T-helper 9 cell (primary cell): ENCODE results near the gene AMELY.
"Not testable (repeated sequence)": the region's sequence is repeated elsewhere in the genome, so short reads cannot be mapped to it uniquely, and the experiment has no call there.

Experiments used
- DNase-seq: peaks from one replicate; pipeline ENCODE4 v3.0.0-alpha.2; 2020
- total RNA-seq, 2 donors: gene quantifications; one replicate each; lab custom pipeline; 2026; lab: John Stamatoyannopoulos, UW

Gene AMELY, protein sequence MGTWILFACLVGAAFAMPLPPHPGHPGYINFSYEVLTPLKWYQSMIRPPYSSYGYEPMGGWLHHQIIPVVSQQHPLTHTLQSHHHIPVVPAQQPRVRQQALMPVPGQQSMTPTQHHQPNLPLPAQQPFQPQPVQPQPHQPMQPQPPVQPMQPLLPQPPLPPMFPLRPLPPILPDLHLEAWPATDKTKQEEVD
- total RNA-seq: 0 reads per million in 2 donors

DNA sequence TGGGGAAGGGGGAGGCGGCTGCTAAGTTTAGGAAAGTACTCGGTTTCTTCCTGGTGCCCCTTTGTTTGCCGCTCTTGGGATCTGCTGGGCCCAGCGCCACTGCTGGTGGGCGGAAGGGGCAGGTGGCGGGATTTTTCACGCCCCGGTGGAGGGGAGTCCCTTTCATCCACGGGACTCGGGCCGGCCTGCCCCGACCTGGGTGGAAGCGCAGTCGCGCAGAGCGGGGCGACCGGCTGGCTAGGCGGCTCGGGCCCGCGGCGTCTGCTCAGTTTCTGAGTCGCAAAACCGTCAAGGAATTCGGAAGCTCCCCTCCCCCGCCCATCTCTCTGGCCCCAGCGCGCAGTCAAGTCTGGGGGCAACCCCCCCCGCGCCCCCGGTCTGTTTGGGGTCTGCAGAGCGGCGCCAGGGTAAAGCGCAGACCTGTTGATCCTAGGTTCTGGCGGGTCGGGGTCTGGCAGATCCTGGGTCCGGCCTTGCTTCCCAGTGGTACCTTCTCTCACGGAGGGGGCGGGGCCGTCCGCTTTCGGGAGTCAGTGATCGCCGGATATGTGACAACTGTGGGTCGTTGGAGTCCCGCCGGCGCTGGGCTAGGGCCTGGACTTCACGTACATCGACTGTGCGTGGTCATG is at the start of gene AMELY:
TSS of gene AMELY (minus strand) at position 500 of the 629 bp plus-strand sequence. CDS start 39,144 bp downstream, outside the sequence.
- DNase-seq: no peak

DNA sequence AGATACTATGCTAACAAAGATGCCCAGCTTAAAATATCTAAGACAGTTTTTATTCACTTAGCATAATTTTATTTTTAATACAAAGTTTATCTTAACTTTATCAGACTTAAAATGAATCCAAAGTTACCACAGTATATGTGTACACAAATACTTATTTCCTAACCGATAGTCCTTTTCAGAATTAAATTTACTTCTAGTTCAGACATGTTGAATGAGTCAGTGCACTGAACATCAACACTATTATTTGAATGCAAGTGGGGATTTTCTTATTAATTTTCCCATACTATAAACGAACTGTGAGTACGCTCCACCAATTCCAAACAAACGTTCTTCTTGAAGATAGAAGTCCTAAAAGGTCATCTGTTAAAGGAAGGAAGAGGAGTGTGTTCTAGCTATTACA is 38.4 kb upstream of the AMELY start:
- no peak for DNase-seq

DNA sequence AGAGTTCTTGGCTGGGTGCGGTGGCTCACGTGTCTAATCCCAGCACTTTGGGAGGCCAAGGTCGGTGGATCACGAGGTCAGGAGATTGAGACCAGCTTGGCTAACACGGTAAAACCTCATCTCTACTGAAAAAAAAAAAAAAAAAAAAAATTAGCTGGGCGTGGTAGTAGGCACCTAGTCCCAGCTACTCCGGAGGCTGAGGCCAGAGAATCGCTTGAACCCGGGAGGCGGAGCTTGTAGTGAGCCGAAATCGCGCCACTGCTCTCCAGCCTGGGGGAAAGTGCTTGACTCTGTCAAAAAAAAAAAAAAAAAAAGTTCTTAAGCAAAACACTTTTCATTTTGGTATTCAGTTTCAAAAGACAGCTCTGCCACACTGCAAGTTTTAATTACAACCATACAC is 36.8 kb upstream of the AMELY start:
- no peak for DNase-seq

DNA sequence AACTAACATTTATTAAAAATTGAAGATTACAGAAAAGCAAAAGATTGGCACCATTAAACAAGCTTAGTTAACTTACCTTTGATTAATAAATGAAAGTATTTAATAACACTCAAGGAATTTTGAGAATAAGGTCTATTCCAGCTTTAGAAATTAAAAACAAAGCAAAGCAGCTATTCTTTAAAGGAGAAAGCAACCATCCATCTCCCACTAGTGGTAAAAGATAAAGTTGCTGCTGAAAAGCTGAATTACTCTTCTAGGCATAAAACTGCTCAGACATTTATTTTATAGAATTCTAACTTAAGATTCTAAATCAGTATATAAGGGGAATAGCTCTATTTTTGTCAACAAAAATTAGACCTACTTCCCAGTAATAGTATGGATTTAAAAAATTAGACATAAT is 36.1 kb upstream of the AMELY start:
- DNase-seq: no peak

DNA sequence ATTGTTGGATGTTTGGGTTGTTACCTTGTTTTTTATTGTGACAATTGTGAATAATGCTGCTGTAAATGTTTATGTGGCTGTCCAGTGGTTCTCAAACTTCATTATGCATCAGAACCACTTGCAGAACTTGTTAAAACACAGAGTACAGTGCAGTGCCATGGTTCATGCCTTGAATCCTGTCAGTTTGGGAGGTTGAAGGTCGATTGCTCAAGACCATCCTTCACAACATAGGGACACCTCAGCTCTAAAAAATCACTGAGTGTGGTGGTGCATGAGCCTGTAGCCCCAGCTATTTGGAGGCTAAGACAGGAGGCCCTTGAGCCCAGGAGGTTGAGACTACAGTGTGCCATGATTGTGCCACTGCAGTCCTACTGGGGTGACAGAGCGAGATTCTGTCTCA is 23.9 kb upstream of the AMELY start:
- no peak for DNase-seq

DNA sequence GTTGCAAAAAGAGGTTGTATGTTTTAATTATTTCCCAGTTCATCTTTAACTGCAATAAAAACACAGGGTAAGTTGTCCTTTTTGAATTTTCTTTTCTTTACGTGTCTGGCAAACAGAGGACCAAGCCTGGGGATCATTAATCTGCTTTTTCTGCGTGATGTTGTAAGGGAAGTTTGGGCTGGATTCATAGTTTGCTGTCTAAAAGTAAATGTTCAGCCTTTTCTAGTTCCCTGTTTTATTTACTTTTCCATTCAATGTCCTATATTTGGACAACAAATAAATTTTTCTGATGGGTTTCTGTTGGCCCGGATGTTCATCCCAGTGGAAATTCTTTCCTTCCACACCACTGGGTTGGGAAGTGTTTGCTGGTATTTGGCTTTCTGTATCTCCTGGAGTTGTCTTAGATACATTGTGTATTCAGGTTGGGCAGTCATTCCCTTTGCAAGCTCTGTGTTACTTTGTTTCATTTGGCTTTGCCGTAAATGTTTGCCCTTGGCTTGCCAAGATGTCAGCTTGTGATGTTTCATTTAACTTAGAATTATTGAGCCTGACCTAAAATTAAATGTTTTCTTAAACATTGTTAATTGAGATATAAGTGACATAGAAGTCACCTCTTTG is 20.3 kb upstream of the AMELY start:
- DNase-seq: no peak

DNA sequence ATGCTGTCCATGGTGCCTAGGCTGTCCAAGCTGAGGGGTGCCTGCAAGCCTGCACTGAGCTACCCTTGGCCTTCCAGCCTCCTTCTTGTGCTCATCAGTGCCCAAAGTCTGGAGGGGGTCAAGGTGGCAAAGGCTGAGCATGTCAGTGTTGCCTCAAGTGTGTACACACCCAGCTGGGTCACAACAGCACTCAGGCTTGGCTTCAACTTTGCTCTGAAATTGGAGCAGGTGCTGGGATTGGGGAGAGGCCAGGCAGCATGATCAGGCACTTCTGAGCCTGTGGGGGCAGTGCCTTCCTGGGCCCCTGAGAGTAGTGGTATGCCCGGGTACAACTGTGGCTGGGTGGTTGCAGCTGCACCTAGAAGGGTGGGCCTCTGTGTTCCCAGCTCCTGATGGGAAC is 17.7 kb upstream of the AMELY start:
- DNase-seq: no peak

DNA sequence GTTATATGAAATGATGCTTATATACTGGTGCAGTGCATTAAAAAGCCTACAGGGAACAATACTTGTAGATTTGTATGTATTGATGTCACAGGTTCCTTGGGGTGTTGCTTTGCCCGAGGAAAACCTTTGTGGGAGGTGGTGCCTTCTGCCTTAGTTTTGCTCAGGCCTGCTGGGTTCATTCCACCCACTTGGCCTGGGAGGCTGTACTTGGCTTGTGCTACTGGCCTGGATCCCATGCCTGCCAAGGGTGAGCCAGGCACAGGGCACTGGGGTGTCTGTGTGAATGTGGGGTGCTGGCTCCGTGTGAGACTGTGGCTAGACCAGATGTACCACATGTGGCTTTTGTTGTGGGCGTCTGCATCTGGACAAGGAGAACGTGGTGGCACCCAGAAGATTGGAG is 16.7 kb upstream of the AMELY start:
- no peak for DNase-seq

DNA sequence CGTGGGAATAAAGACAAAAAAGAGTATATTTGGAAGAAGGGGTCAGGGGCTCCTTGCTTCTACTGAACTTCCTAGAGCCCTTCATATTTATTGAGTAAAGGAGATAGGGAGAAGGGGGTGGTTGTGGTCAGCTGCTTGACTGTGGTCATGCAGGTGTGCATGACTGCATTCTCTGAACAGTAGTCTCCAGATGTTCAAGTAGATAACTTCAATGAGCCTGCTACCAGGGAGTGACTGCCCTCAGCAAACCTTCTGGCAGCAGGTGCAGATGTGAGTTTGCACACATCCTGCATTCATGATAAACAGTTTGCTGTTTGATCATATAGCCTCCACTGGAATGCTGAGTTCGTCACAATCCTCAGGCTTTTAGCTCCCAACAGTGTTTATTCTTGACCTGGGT is 9.5 kb upstream of the AMELY start:
- no peak for DNase-seq

DNA sequence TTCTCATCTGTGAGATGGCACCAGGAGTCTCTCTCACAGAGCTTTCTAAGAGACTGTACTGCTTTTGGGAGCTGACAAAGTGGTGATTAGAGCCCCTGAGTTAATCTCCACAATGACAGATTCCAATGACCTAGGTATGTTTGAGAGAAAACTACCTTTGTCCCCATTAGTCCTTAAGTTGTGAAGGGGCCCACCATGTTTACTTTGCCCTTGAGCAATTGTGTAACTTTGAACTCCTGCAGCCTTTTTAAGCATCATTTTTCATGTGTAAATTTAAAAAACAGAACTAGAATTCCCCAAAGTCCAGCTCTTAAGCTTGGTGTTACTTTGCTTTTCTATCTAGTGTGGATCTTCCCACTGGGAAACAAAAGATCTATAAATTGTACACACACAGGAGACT is 1.8 kb upstream of the AMELY start:
- no peak for DNase-seq

DNA sequence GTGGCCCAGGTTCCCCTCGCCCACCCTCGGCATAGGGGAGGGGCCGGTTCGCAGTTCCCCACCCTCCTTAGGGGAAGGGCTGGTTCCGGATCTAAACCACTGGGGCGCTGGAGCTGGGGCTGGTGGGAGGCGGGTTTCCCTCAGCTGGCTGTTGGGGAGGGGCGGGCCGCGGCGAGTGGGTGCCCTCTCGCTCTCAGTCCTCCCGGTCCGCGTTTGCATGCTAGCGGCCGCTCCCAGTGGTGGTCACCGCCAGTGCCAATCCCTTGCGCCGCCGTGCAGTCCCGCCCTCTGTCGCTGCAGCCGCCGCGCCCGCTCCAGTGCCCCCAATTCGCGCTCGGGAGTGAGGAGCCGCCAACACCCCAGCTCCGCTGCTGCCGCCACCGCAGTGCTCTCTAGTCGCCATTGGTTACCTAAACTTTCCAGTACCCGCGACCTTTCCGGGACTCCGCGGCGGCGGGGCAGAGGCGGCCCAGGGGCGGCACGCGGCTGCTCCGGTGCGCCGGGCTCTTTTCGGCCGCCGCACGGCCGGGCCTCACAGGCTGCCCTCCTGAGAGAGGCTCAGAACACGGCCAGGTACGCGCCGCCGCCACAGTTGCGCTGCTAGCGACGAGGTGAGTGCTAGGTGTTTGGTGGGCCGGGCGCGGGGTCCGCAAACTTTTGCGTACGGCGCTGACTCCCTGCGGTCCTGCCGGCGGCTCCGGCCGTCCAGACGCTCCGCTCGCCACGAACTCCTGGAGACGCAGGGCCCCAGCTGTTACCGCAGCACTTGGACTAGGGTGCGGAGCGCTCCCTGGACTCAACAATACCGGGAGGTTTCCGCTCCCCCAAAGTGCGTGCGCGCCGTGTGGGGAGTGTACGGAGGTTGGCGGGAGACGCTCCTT is 940 bp downstream of the AMELY start, which contains the start of gene TBL1Y:
TSS of gene TBL1Y (plus strand) at position 326 of the 881 bp plus-strand sequence. CDS start 114,388 bp downstream, outside the sequence.
- no peak for DNase-seq

DNA sequence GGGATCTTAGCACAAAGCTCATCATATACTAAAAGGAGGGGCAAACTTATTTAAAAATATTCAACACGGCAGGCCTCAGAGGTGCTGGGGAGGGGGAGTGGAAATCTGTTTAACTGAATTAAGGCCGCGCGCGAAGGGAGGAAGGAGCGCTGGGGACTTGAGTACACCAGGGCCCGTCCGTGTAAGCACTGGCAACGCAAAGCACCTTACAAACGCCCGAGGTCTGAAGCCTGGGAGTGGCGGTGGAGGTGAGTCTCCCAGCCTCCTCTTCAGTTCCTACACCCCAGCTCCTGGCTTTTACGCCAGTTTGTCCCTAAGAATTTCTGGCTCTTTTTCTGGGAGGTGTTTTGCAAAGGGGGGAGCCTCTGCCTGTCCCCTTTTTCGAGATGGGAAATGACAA is 1.7 kb downstream of the AMELY start:
- DNase-seq: no peak

DNA sequence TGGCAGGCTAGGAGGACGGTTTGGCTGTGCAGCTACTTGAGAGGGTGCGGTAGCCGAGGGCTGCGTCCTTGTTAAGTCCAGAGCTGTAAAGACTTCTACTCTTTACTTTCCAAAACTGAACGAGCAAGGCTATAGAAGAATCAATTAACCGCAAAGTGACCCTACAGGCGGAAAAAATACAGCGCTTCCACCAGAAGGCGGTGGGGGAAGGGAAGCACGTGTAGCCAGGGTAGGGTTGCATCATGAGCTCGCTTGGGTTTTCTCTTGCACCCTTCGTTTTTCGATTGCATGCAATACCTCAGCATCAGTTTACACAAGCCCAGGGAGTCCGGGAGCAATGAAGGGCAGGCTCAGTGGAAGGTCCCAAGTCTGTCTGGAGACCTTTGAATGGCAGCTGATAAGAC is 2.4 kb downstream of the AMELY start:
- no peak for DNase-seq

DNA sequence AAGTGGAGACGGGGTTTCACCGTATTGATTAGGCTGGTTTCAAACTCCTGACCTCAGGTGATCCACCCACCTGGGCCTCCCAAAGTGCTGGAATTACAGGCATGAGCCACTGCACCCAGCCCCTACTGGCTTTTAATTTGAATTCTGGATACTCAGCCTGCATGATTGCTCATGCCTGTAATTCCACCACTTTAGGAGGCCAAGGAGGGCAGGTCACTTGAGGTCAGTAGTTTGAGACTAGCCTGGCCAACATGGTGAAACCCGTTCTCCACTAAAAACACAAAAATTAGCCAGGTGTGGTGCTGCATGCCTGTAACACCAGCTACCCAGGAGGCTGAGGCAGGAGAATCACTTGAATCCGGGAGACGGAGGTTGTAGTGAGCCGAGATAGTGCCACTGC is 3.5 kb downstream of the AMELY start:
- not testable (repeated sequence) for DNase-seq

DNA sequence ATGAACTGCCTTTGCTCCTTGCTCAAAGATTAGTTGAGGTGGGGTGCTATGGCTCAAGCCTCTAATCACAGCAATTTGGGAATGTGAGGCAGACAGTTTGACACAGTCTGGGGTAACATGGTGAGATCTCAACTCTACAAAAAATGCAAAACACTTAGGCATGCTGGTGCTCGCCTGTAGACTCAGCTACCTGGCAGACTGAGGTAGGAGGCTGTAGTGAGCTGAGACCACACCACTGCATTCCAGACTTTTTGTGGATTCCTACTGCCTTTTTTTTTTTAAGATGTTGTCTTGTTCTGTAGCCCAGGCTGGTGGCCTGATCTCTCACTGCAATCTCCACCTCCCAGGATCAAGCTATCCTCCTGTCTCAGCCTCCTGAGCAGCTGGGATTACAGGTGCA is 4.0 kb downstream of the AMELY start:
- DNase-seq: no peak

DNA sequence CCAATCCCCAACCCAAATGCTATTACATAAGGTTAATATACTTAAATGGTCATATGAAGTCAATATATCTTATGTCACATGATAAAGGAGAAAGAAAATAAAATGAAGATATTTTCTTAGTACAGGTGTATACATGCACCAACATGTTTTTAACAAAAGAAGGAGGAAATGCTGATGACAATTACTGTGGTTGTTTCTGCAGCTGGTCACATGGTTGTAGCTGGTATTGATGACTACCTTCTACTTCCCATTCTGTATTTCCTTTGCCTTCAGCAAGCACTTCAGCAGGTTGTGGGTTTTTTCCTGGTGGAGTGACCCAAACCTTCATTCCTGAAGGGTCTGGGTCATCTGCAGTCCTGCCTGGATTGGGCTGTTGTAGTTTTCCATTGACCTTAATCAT is 9.4 kb downstream of the AMELY start:
- DNase-seq: not testable (repeated sequence)

DNA sequence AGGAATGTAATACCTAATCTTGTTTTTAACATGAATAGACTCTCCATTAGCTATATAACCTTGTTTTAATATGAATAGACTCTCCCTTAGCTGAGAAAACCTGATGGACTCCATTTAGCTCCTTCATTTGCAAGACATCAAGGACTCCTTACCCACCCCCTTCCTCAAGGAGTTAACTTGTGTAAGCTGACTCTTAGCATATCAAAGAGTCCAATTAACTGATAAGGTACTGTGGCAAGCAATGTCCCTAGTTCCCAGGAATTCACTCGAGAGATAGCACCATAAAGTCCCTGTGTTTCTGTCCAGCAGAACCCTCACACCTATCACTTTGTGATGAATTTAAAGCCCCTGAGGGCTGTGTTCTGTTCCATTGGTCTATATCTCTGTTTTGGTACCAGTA is 16.3 kb downstream of the AMELY start:
- no peak for DNase-seq

DNA sequence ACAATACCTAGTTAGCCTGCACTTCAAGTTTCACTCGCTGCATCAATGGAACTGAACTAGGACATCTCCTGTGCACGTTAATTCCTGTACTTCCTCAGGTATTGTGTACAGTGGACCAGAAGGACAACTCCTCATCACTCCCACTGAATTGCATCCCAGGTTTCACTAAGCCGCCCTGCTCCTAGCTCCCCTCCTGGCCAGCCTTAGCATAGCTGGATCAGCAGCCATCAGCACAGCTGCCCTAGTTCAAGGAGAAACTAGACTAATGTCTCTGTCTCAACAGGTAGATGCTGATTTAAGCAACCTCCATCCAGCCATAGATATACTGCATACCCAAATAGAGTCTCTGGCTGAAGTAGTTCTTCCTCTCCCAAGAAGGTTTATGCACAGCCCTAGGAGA is 17.1 kb downstream of the AMELY start:
- no peak for DNase-seq

DNA sequence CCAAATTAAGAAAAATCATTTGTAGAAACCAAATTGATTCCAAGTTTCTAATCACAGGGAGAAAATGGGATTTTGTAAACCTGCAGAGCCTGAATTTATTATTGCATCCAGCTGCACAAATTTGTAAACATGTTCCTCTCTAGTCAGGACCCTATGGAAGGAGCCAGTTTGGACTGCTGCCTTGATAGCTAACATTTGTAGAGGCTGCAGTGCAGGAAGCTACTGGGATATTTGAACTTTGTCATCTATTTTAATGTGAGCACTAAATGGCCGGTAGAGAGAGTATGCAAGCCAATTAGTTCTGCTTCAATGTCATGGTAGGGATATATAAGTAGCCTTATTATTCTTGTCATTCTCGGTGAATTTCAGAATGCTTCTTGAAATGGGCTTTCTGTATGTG is 62.2 kb downstream of the AMELY start:
- DNase-seq: no peak

DNA sequence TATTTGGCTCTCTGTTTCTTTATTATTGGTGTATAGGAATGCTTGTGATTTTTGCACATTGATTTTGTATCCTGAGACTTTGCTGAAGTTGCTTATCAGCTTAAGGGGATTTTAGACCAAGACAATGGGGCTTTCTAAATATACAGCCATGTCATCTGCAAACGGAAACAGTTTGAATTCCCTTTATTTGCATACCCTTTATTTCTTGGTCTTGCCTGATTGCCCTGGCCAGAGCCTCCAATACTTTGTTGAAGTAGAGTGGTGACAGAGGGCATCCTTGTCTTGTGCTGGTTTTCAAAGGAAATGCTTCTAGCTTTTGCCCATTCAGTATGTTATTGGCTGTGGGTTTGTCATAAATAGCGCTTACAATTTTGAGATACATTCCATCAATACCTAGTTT is 68.9 kb downstream of the AMELY start:
- DNase-seq: not testable (repeated sequence)
